HEK293T (cell line): ENCODE measurements around the gene VPS41.

Experiments used
- FOXM1 ChIP-seq: fragments of 450-650 bp; IDR thresholded peaks from 2 replicates; pipeline ENCODE4 v1.6.1; 2017; ENCODE audit warnings: mild to moderate bottlenecking, borderline replicate concordance
- ZNF384 ChIP-seq: fragments of 450-650 bp; IDR thresholded peaks from 2 replicates; pipeline ENCODE4 v1.6.1; 2016

DNA sequence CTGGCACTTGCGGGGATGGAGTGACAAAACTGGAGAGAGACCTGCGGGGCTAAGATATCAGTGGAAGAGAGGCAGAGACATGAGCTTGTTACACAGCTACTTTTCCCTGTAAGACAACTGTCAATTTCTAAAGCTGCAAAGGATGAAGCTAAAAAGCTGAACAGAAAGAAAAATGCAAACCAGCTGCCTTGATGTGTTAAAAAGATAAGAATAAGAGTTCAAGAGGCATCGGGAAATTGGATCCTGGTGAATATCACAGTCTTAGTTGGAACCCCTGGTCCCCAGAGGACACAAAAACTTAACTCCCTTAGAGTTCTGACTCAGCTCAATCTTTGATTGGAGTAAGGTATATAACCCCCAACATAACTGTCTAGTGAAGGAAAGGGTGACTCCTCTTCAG lies 38.8 kb downstream of the VPS41 start:
- TF ChIP-seq ZNF384 (no peak), FOXM1 (no peak)
